GM12874 (cell line): ENCODE data around the gene KRT83.

ENCODE experiments used
- TF ChIP-seq, protein P1 (sequence below): IDR thresholded peaks from 2 replicates; pipeline ENCODE4 v1.5.1; 2011; ENCODE audit warnings: low read depth, mild to moderate bottlenecking, control low read depth, low read length, moderate library complexity; ENCODE audit not compliant: insufficient read depth

KRT83 gene

DNA sequence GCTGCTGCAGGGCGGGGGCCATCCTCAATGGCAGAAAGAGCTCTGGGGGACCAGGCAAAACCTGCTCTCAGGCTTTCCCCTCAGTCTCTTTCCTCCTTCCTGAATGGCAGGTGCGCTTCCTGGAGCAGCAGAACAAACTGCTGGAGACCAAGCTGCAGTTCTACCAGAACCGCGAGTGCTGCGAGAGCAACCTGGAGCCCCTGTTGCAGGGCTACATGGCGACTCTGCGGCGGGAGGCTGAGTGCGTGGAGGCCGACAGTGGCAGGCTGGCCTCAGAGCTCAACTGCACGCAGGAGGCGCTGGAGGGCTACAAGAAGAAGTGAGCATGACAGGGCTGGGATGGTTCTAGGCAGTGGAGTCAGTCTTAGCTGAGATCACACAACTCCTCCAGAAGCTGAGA, 22.9 kb upstream of the KRT83 start:
- TF ChIP-seq, protein P1, sequence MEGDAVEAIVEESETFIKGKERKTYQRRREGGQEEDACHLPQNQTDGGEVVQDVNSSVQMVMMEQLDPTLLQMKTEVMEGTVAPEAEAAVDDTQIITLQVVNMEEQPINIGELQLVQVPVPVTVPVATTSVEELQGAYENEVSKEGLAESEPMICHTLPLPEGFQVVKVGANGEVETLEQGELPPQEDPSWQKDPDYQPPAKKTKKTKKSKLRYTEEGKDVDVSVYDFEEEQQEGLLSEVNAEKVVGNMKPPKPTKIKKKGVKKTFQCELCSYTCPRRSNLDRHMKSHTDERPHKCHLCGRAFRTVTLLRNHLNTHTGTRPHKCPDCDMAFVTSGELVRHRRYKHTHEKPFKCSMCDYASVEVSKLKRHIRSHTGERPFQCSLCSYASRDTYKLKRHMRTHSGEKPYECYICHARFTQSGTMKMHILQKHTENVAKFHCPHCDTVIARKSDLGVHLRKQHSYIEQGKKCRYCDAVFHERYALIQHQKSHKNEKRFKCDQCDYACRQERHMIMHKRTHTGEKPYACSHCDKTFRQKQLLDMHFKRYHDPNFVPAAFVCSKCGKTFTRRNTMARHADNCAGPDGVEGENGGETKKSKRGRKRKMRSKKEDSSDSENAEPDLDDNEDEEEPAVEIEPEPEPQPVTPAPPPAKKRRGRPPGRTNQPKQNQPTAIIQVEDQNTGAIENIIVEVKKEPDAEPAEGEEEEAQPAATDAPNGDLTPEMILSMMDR = no peak

DNA sequence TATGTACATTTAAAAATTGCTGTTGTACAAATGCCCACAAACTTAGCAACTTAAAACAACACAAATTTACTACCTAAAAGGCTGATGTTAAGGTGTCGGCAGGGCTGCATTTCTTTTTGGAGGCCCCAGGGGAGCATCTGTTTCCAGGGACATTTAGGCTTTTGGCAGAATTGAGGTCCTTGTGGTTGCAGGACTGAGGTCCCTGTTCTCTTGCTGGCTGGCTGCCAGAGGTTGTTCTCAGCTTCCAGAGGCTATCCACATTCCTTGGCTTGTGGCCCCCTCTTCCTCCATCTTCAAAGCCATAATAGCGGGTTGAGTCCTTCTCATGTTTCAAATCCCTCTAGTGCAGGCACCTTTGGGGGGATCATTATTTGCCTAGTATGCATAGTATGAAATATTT, 22.4 kb upstream of the KRT83 start:
- TF ChIP-seq, protein P1 = no peak

DNA sequence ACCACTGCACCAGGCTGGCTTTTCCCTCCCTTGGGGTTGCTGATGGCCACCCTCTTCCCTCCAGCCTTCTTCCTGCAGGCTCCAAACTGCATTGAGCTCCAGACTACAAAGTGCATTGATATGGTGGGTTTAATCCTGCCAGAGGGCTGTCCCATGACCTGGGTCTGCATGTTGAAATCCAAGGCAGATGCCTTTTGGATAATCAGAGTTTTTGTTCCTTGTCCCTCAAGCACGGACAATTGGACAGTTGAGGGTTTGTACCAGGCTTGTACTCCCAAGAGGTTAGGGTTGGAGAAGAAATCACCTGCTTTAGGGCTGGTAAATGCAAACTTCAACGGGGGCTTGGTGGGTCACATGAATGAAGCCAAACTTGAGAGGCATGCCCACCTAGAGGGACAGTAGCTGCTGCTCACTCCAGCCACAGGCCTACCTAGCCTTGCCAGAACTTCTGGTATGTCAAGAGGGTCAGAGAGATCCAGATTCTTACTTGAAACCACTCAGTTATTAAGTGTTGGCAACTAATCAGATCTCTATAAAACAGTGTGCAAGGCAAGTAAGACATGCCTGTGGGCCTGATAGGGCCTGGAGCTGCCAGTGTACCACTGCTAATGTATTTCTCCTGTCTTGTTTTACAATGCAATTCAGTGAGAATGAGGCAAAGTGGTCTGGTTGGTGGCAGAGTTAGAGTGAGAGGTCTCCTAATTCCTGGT, 21.7 kb upstream of the KRT83 start:
- TF ChIP-seq, protein P1 = no peak

DNA sequence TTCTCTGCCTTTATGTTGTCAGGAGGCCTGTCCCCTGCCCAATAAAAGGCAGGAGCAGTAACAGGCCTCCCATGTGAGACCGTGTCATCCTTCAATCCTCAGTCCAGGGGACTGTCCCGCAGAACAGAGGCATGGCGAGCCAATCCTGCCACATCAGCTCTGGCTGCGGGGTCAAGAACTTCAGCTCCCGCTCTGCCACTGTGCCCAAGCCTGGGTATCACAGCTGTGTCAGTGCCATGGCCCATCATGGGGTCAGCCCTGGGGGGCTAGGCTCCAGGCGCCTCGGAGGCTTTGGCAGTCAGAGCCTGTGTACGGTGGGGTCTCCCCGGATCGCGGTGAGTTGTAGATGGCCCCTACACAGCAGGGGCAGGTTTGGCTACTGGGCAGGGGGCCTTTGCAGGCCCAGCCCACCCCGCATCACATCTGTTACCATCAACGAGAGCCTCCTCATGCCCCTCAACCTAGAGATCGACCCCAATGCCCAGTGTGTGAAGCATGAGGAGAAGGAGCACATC, 19.9 kb upstream of the KRT83 start:
- TF ChIP-seq, protein P1 = no peak

DNA sequence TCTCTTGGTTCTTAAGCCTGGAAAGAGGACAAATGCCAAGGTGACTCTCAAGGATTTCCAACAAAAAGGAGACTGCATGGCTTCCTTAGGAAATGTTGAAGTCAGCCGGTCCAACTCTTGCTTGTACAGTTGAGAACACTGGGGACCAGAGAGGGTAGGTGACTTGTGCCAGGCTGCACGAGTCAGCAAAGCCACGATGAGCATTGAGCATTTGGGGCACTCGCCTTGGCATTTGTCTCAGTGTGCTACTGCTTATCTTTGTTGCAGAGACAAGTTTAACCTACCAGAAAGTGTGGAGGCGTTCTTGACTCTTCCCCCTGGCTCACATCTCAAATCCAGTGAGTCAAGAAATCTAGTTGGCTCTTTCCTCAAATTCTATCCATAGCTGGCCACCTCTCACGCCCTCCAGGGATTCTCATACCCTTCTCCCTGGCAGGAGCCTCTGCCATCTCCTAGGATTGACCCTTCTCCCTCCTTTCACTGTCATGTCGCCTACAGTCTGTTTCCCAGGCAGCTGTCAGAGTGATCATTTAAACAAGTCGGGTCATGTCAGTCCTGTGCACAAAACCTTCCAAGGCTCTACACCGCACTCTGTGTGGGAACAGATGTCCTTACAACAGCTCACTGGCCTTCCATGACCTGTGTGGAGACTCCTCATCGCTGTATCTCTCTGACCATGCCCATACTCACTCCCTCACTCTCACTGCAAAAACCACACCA, 17.2 kb upstream of the KRT83 start:
- TF ChIP-seq, protein P1 = no peak

DNA sequence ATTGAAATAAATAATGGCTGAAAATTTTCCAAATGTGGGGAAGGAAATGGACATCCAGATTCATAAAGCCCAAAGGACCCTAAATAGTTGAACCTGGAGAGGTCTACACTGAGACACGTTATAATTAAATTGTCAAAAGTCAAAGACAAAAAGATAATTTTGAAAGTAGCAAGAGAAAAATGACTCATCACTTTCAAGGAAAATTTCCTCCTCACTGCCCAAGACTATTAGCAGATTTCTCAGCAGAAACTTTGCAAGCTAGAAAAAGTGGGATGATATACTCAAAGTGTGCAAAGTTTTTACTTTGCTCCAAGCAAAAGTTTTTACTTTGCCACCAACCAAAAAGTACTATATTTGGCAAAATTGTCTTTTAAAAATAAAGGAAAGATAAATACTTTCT, 15.9 kb upstream of the KRT83 start:
- TF ChIP-seq, protein P1 = no peak

DNA sequence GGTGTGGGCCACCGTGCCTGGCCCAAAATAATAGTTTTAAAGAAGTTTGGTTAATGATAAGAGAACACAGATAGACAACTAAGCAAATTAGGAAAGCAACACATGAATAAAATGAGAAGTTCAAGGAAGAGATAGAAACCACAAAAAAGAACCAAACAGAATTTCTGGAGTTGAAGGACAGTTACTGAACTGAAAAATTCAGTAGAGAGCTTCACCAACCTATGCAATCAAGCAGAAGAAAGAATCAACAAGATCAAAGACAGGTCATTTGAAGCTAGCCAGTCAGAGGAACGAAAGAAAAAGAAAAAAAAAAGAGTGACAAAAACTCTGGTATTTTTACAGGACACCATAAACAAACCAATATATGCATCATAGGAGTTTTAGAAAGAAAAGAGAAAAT, 15.4 kb upstream of the KRT83 start:
- TF ChIP-seq, protein P1 = no peak
